Activated CD8-positive, alpha-beta memory T cell treated with anti-CD3 and anti-CD28 coated beads for 36 hours (primary cell): Measurements from ENCODE around the gene CYP11A1. TPM values are rescaled to one million over a fixed set of nuclear protein-coding genes. Genes with fewer than 3 reads are reported as not detected.

ENCODE experiments used
- CTCF ChIA-PET: fragments of 350-600 bp; sonication (Branson Sonifier 250); formaldehyde crosslinking; loops from one replicate; lab custom pipeline; 2021; ENCODE audit warnings: antibody characterized with exemption; lab: Charles Lee
- POLR2A ChIA-PET: fragments of 350-600 bp; sonication (Branson Sonifier 250); formaldehyde crosslinking; loops from one replicate; lab custom pipeline; 2021; ENCODE audit warnings: antibody characterized with exemption; lab: Charles Lee
- total RNA-seq, 2 experiments: library from RNA; stranded (reverse); gene quantifications; one replicate each; pipeline ENCODE4 v1.2.3, GENCODE V29; 2021

The CYP11A1 gene
- total RNA-seq, 2 experiments from 2014 or later, result 0.13 to 0.23 TPM

DNA sequence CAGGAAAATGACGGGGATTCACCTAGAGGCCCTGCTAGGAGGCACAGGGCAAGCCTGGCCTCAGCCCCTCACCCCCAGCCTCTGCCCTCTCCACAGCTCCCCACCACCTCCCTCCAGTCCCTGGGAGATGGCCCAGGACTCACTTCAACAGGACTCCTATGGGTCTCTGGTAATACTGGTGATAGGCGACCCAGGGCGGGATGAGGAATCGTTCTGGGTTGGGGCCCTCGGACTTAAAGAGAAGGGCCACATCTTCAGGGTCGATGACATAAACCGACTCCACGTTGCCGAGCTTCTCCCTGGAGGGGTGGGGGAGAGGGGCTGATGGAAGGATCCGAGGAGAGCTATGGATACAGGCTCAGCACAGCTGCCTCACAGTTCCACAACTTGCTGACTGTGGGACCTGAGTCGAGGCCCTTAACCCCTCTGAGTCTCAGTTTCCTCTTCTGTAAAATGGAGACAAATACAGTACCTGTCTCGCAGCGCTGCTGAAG is 19.6 kb downstream of the CYP11A1 start:
- ChIA-PET CTCF (no interaction called here), POLR2A (no interaction called here)

DNA sequence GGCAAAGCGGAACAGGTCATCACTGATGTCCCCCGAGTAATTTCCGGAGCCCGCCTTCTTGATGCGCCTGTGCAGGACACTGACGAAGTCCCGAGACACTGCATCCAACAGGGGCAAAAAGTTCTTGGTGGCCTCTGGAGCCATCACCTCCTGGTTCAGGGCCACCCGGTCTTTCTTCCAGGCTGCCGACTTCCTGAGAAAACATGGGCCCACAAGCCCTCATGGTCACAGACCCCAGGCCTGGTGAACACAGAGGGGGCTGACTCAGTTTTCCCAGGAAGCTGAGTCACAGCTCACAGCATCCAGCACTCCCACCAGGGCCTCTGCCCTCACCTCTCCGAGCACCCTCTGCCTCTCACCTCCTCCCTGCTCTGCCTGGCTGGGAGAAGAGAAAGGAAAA is 22.4 kb downstream of the CYP11A1 start:
- CTCF ChIA-PET, result no interaction called here

DNA sequence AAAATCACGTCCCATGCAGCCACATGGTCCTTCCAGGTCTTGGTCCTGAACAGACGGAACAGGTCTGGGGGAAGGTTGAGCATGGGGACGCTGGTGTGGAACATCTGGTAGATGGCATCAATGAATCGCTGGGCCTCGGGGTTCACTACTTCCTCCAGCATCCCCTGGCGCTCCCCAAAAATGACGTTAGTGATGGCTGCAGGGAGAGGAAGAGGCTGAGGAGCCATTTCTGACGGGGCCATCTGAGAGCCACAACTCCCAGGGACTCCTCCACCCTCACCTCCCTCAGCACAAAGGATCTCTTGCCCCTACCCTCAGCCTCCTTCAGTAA is 23.7 kb downstream of the CYP11A1 start:
- CTCF ChIA-PET, result no interaction called here
- POLR2A ChIA-PET, result no interaction called here

More for the DNA sequence above, 22.4 kb downstream of the CYP11A1 start:
- POLR2A ChIA-PET, result no interaction called here

DNA sequence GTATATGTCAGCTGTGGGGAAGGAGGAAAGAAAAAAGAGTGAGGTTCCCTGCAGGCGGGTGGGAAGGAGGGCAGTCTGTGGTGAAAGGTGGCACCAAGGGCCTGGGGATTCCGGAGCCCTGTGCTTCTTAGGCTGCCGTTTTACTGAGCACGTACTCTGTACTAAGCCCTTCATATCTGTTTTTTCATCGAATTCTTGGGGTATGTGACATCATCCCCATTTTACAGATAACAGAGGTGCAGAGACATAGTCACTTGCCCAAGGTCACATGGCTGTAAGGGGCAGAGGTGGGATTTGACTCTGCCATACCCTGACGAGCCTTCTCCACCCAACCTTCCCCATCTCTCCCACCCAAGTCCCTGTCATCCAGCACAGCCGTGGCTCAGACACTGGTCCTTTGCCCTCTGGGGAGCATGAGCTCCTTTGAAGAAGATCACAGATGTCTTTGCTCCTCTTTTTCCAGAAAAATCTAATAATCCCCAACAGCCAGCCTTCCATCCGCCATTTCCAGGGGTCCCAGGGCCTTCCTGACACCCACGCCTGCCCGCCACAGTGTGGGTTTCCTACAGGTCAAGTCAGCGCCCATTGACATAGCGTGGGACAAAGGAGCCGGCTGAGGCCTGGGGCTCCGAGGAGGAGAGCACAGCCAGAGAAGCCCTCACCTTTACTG is 24.2 kb downstream of the CYP11A1 start:
- CTCF ChIA-PET, result no interaction called here
- POLR2A ChIA-PET, result no interaction called here

DNA sequence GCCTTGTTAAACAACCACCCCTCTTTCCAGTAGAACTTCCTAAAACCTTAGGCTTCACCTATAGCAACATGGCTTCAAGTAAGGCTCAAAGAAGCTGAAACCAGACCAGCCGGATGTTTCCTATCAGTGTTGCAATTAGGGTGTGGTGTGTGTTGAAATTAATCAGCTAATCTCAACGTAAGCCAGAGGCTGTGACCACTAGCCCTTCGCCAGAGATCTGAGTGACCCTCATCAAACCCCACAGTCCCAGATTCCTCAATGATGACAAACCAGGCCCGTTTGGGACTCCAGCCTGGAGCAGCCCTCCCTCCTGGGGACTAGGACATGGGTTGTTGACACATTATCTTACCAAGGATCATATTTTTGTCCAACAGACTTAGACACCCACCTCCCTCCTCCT is 27.3 kb downstream of the CYP11A1 start:
- ChIA-PET CTCF (interaction anchor here (1.1 kb wide), 1 partner anchor 10 kb away, joined by 3 read pairs; no protein-coding TSS in a partner anchor), POLR2A (no interaction called here)

DNA sequence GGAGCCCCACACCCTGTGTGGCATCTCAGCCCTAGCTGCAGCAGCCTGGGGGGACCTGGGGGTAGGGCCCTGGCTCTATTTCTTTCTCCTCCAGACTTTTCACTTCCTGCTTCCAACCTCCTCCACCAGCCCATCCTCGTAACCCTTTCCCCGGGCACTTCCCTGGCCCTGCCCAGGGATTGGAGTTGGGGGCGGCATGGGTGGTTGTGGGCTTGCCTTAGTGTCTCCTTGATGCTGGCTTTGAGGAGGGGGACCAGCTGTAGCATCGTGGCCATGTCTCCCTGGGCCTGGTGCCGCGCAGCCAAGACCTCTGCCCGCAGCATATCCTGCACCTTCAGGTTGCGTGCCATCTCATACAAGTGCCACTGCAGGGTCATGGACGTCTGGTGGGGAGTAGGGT is 28.1 kb downstream of the CYP11A1 start:
- CTCF ChIA-PET, result no interaction called here
- POLR2A ChIA-PET, result no interaction called here

DNA sequence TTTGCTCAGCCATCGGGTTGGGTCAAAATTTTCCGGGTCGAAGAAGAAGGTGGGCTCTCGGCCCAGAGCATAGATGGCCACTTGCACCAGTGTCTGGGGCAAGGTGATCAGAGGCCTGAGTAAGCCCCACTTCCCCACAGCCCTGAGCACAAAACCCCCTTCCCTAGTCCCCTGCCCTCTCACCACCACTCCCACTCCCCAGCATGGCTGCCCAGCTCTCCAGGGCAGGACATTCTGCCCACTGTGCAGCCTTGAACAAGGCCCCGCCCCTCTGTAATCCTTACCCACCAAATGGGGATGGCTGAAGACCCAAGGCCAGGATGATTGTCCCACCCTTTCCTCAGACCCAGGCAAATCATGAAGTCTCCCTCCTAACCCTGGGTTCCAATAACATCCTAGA is 28.8 kb downstream of the CYP11A1 start:
- CTCF ChIA-PET, result no interaction called here
- POLR2A ChIA-PET, result no interaction called here

DNA sequence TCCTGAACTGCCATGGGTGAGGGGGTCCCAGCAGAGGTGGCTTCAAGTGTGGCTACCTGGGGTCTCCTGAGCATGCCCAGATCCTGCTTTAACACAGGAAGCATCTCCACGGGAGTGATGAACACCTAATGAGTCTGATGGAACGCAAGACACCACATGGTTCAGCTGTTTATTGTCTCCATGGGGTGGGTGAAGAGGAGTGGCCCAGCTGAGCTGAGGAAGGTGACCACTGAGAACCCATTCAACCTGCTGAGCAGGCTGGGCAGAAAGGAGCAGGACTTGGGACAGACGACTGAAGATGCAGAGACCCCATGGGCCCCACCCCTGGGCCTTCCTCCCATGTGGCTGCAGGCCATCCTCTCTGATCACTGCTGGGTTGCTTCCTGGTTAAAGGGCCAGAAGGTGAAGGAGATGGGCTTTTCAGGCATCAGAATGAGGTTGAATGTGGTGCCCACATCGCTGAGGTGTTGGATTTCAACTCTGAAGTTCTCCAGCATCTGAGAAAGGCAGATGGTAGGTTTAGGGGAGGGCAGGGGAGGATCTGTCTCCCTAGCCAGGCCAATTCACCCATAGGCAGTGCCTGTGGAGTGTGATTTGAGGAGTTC is 29.7 kb downstream of the CYP11A1 start:
- ChIA-PET CTCF (no interaction called here), POLR2A (no interaction called here)

DNA sequence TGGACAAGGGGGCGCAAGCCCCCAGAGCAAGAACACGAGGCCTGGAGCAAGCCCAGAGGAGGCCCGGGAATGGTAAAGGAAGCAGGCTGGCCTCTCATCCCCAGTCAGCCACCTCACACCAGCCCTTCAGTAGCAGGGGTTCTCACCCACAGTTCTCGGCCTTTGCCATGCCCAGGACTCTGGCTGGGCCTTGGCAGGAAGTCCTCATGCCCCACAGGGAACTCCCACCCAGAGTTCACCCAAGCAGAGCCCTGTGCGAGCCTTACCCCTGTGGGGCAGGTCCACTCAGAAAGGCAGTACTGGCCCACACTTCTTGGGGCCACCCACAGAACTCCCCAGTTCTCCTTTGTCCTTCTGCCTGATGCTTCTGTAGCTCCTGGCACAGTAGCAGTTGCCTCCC is 30.3 kb downstream of the CYP11A1 start:
- CTCF ChIA-PET, result no interaction called here

DNA sequence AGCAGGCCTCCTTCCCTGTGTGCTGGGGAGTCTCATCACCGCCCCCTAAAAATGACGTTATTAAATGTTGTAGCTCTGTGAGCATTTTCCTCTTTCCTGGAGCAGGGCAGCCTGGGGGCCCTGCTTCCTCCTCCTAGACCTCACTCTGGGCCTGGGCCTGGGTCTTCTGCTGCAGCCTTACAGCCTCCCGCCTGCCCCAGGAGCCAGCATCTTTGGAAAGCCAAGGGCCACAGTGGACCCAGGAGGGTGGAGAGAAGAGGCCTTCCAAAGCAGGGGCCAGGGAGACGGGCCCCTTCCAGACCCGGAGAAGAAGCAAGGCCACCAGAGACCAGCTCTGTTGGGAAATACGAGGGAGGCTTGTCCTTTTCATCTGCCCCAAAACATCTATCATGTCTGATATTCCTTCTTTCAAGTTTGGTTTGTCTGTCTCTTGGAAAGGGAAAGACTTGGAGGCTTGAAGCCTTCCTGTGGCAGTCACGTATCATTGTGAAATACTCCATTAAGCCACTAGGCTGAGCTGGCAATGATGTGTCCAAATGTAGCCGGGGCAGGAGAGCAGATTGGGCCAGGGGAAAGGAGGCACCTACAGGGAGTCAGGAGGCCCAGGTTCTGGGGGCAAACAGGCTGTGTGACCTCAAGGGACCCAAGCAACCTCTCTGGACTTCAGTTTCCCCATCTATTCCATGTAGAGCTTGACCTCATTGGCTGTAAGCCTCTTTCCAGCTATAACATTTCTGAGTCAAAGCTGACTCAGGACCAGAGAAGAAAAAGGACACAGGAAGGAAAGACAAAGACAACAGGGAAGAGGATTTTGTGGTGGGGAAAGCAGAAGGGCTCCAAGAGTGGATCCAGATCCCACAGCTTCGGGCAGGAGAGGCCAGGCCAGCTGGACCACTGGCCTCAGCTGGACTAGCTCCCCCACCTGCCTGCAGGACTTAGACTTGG is 31.1 kb downstream of the CYP11A1 start:
- POLR2A ChIA-PET, result no interaction called here
- CTCF ChIA-PET, result no interaction called here

More for the DNA sequence above, 30.3 kb downstream of the CYP11A1 start:
- POLR2A ChIA-PET, result no interaction called here

DNA sequence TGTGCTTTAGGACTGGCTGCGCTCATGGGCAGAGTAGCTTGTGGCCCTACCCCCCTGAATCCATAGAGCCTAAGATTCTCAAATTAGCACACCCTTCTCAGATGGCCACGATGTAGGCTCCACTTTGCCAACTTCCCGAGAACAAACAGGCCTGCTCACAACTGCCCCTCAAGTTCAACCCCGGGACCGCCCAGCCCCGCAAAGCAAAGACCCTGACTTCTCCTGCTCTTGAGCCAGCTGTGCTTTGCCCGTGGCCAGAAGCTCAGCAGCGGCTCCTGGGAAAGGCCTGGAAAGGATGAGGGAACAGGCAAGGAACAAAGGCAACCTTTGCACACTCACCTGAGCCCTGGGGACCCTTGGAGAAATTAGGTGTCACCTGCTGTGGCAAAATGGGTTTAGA is 32.0 kb downstream of the CYP11A1 start:
- ChIA-PET POLR2A (no interaction called here), CTCF (no interaction called here)

DNA sequence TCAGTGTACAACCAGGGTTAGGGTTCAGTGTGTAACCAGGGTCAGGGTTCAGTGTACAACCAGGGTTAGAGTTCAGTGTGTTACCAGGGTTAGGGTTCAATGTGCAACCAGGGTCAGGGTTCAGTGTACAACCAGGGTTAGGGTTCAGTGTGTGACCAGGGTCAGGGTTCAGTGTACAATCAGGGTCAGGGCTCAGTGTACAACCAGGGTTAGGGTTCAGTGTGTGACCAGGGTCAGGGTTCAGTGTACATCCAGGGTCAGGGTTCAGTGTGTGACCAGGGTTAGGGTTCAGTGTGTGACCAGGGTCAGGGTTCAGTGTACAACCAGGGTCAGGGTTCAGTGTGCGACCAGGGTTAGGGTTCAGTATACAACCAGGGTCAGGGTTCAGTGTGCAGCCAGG is 33.3 kb downstream of the CYP11A1 start:
- ChIA-PET CTCF (interaction anchor here (1.5 kb wide), 1 partner anchor 11 kb away, joined by 5 read pairs; no protein-coding TSS in a partner anchor), POLR2A (no interaction called here)

DNA sequence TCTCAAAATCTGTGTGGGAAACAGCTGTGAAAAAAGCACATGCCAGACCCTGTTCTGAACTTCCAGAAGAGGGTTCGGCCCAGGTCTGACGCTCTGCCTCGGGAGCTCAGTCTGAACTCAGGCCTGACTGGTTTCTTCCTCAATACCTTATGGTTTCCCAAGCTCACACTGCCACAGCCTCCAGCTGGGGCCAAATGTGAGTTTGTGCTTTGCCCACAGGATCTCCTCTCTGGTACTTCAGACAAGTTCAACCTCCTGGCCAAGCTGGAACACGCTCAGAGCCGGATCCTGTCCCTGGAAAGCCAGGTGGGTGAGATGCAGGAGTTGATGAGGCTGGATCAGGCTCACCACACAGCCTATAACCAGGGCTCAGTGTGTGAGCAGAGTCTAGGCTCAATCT is 33.8 kb downstream of the CYP11A1 start:
- CTCF ChIA-PET, result interaction anchor here (1.5 kb wide), 1 partner anchor 11 kb away, joined by 5 read pairs; no protein-coding TSS in a partner anchor
- POLR2A ChIA-PET, result no interaction called here

DNA sequence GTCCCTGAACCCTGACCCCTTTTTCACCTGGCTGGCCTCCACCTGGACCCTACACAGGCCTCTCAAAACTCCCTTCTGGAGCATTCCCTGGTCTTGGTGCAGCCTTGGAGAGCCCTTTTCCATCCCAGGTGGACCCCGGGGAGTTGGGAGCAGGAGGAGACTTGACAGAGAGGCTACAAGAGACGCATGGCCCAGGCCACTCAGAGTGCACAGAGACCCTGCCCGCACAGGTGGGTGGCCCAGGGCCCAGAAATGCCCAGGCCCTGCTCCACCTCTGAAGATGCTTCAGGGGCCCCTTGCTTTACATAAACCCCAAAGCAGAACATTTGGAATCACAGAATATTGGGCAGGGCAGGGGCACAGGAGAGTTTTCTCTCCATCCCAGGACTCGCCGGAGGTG is 34.4 kb downstream of the CYP11A1 start:
- ChIA-PET CTCF (interaction anchor here (1.5 kb wide), 1 partner anchor 10 kb away, joined by 5 read pairs; no protein-coding TSS in a partner anchor), POLR2A (no interaction called here)

DNA sequence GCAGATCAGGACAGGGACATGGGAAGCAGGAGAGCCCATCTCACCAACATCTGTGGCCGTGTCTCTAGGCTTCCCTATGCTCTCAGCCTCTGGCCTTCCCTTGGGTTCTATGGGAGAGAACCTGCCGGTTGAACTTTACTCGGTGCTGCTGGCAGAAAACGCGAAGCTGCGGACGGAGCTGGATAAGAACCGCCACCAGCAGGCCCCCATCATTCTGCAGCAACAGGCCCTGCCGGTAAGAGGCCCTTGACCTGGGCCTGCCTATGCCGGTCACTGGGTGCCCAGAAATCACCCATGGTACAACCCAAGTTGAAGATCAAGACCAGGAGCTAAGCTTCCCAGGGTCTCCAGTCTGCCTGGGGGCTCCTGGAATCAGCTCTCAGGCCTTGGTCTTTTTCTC is 34.8 kb downstream of the CYP11A1 start:
- ChIA-PET CTCF (interaction anchor here (1.5 kb wide), 1 partner anchor 10 kb away, joined by 5 read pairs; no protein-coding TSS in a partner anchor), POLR2A (no interaction called here)

DNA sequence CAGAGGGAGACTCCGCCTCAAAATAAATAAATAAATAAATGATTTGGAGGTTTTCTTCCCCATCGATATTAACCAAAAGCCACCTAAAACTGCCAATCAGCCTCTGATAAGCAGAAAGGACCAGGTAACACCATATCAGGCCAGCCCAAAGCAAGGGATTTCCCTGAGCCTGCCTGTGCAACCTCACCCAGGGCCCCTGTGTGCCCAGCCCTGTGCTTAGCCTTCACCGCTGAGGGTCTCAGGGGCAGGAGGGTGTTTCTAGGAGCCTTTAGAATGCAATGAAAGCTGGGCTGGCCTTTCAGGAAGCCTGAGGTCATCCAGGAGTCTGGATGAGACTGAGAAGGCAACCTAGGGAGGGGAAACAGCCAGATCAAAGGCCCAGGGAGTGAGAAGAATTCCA is 35.4 kb downstream of the CYP11A1 start:
- CTCF ChIA-PET, result no interaction called here
- POLR2A ChIA-PET, result no interaction called here

DNA sequence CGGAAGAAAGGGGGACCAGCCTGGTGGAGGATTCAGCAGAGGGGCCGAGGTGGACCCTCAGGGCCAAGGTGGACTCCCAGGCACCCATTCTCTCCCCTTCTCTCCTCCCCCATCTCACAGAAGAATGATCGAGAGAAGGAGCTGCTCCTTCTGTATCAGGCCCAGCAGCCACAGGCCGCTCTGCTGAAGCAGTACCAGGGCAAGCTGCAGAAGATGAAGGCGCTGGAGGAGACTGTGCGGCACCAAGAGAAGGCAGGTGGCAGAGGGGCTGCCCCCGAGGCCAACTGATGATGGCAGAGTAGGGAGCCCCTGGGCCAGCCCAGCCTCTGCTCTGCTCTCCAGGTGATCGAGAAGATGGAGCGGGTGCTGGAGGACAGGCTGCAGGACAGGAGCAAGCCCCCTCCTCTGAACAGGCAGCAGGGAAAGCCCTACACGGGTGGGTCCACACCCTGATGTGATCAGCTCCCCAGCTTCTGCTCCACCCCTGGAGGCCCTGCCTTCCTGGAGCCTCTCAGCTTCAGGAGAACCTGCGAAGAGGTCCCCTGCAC is 36.5 kb downstream of the CYP11A1 start:
- ChIA-PET POLR2A (no interaction called here), CTCF (interaction anchor here (1.4 to 1.5 kb wide), 2 partner anchors 9 kb away, joined by 3 read pairs; no protein-coding TSS in a partner anchor)

DNA sequence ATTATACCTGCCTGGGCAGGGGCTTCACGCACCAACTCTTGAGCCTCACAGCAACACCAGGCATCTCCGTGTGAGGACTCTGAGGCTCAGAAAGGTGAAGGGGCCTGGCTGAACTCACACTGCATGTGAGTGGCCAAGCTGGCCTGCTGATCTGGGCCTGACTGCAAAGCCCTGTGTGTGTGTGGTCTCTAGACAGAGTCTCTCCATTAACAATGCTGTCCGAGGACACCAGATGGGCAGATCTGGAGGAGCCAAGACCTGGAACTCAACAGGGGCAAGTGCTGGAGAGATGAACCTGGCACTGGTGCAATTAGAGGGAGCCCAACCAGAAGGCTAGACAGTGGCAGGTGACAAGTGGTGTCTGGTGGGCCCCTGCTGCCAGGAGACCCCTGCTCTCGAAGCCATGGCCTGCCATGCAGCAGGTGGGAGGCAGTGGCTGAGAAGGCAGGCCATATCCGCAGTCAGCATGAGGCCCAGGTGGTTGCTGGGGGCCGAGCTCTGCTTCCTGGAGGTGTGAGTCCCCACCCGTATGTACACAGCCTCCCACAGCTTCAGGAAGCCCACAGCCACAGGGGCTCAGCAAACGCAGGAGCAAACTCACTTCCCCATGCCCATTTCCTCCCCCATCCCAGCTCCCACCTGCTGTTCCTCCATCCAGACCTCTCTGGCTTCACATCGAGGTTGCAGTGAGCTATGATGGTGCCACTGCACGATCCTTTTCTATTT is 39.0 kb downstream of the CYP11A1 start:
- POLR2A ChIA-PET, result interaction anchor here (0.7 kb wide), 1 partner anchor 13 kb away, joined by 3 read pairs; no protein-coding TSS in a partner anchor
- CTCF ChIA-PET, result no interaction called here

DNA sequence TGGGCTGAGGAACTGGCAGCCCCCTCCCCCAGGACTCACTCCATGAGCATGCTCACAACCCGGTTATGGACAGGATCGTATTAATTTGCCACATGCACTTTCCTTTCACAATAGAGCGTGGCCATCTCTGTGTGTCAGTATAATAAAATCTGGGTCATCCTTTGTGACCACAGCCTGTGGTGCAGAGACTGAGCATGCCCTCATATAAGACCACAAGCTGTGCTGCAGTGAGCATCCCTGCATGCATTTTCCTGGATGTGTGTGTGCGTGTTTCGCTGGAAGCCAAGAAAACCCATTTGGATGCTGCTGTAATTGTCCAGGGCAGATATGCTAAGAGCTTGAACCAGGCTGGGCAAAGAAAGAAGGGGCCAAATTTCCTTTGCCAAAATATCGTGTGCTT is 39.7 kb downstream of the CYP11A1 start:
- POLR2A ChIA-PET, result no interaction called here
- CTCF ChIA-PET, result no interaction called here
